Peyer's patch (tissue), 4 donors: ENCODE data around the gene TTC34. TPM values are rescaled to one million over a fixed set of nuclear protein-coding genes. Genes with fewer than 3 reads are reported as not detected.

Experiments used
- DNase-seq, 3 donors: peaks; one replicate each; pipeline ENCODE4 v3.0.0-alpha.2; 2017 to 2019
- H3K27ac ChIP-seq, 4 donors: fragments of 200-600 bp; sonication (generic); one replicate each; pipeline ENCODE4 v1.5.1; 2016 to 2019
- H3K27me3 ChIP-seq, 2 donors: fragments of 200-600 bp; sonication (generic); one replicate each; pipeline ENCODE4 v1.5.1; 2019
- H3K36me3 ChIP-seq, 3 donors: fragments of 200-600 bp; sonication (generic); one replicate each; pipeline ENCODE4 v1.5.1; 2016 to 2019
- H3K4me1 ChIP-seq, 4 donors: fragments of 200-600 bp; sonication (generic); one replicate each; pipeline ENCODE4 v1.5.1; 2016 to 2019
- H3K4me3 ChIP-seq, 4 donors: fragments of 200-600 bp; sonication (generic); 1 replicate in 3 of 4; 2 replicates in 1 of 4; pipeline ENCODE4 v1.5.1; 2016 to 2019; ENCODE audit warnings: mild to moderate bottlenecking in 1 of 4
- H3K9me3 ChIP-seq, 4 donors: fragments of 200-600 bp; sonication (generic); one replicate each; pipeline ENCODE4 v1.5.1; 2016 to 2019; ENCODE audit warnings: mild to moderate bottlenecking in 1 of 4
- POLR2A ChIP-seq, 2 donors: fragments of 450-650 bp; IDR thresholded peaks; one replicate each; pipeline ENCODE4 v1.5.1; 2017; ENCODE audit warnings: antibody characterized with exemption in 2 of 2, mild to moderate bottlenecking in 2 of 2, moderate library complexity in 2 of 2
- total RNA-seq, 4 donors: library from RNA; depleted of rRNA; stranded (reverse); fragments of >200 nt; gene quantifications; one replicate each; pipeline ENCODE4 v1.1.0, GENCODE V29; 2016
- TF ChIP-seq, protein P1 (sequence below), 6 experiments: fragments of 450-650 bp in 4 of 6; fragments of 200-600 bp in 2 of 6; sonication (generic) in 1 of 6; IDR thresholded peaks; one replicate each; pipeline ENCODE4 v1.5.1; 2017 to 2019; ENCODE audit warnings: antibody characterized with exemption in 6 of 6, mild to moderate bottlenecking in 3 of 6, moderate library complexity in 1 of 6

TTC34 gene
- total RNA-seq, 4 donors from 2014 or later, result 0.53 to 2.4 (median 1.5) TPM

GRCh38 chr1:2614145-2614544, 187.3 kb downstream of the TTC34 start:
- Histone ChIP-seq H3K36me3 (no peaks in the 10 kb centered on the region), H3K9me3 (peaks cover 0 to 12% (median 5%) of the 10 kb centered on the region in 4 donors), H3K4me3 (no peak overlapping the region), H3K27me3 (no peaks in the 10 kb centered on the region), H3K27ac (no peak overlapping the region), H3K4me1 (peaks cover 0 to 11% (median 0%) of the 10 kb centered on the region in 4 donors)
- DNase-seq, result no peak
- TF ChIP-seq POLR2A (IDR thresholded peaks at IDR 0.05), result no peak
- TF ChIP-seq, protein P1, sequence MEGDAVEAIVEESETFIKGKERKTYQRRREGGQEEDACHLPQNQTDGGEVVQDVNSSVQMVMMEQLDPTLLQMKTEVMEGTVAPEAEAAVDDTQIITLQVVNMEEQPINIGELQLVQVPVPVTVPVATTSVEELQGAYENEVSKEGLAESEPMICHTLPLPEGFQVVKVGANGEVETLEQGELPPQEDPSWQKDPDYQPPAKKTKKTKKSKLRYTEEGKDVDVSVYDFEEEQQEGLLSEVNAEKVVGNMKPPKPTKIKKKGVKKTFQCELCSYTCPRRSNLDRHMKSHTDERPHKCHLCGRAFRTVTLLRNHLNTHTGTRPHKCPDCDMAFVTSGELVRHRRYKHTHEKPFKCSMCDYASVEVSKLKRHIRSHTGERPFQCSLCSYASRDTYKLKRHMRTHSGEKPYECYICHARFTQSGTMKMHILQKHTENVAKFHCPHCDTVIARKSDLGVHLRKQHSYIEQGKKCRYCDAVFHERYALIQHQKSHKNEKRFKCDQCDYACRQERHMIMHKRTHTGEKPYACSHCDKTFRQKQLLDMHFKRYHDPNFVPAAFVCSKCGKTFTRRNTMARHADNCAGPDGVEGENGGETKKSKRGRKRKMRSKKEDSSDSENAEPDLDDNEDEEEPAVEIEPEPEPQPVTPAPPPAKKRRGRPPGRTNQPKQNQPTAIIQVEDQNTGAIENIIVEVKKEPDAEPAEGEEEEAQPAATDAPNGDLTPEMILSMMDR (IDR thresholded peaks at IDR 0.05), result no peak

GRCh38 chr1:2612591-2613365, 188.7 kb downstream of the TTC34 start:
- DNase-seq, result peak in 1 of 3 donors; percentile 39
- peaks cover 0 to 11% (median 0%) of the 10 kb centered on the region in 4 donors for H3K4me1 ChIP-seq

GRCh38 chr1:2611621-2612437, 189.7 kb downstream of the TTC34 start:
- no peak overlapping the region for H3K27ac ChIP-seq
- no peaks in the 10 kb centered on the region for H3K27me3 ChIP-seq
- H3K36me3 ChIP-seq, result no peaks in the 10 kb centered on the region
- peaks cover 0 to 11% (median 0%) of the 10 kb centered on the region in 4 donors for H3K4me1 ChIP-seq
- peaks cover 0 to 12% (median 5%) of the 10 kb centered on the region in 4 donors for H3K9me3 ChIP-seq
- TF ChIP-seq, protein P1 (IDR thresholded peaks at IDR 0.05), result no peak
- no peak for TF ChIP-seq POLR2A (IDR thresholded peaks at IDR 0.05)
- H3K4me3 ChIP-seq, result peak overlapping the region in 1 of 4 donors; percentile 15
- peak in 1 of 3 donors; percentile 44 for DNase-seq

More at GRCh38 chr1:2612591-2613365, 188.7 kb downstream of the TTC34 start:
- TF ChIP-seq, protein P1 (IDR thresholded peaks at IDR 0.05), result no peak
- no peak for TF ChIP-seq POLR2A (IDR thresholded peaks at IDR 0.05)
- Histone ChIP-seq H3K27me3 (no peaks in the 10 kb centered on the region), H3K9me3 (peaks cover 0 to 12% (median 5%) of the 10 kb centered on the region in 4 donors), H3K36me3 (no peaks in the 10 kb centered on the region), H3K27ac (no peak overlapping the region), H3K4me3 (no peak overlapping the region)

- TF ChIP-seq, protein P1 (IDR thresholded peaks at IDR 0.05), result no peak
- no peak for TF ChIP-seq POLR2A (IDR thresholded peaks at IDR 0.05)
- Histone ChIP-seq H3K9me3 (peaks cover 0 to 12% (median 5%) of the 10 kb centered on the region in 4 donors), H3K4me1 (peaks cover 0 to 11% (median 0%) of the 10 kb centered on the region in 4 donors), H3K4me3 (peak overlapping the region in 2 of 4 donors; percentile 15 to 31), H3K27ac (no peak overlapping the region), H3K27me3 (no peaks in the 10 kb centered on the region), H3K36me3 (no peaks in the 10 kb centered on the region)
- peak in 2 of 3 donors; percentile 84 to 86 for DNase-seq
Observed at GRCh38 chr1:2611031-2611501, 190.4 kb downstream of the TTC34 start.
